Dedifferentiated amniotic fluid mesenchymal stem cell (primary cell): ENCODE data around the gene FOXRED2.
"Not testable (repeated sequence)": the region's sequence is repeated elsewhere in the genome, so short reads cannot be mapped to it uniquely, and the experiment has no call there.

Experiments used
- DNase-seq: peaks from one replicate; pipeline ENCODE4 v3.0.0-alpha.2; 2016; ENCODE audit errors: extremely low spot score

Gene FOXRED2

GRCh38 chr22:36470162-36470993 lies 36.5 kb downstream of the FOXRED2 start:
- DNase-seq = peak; percentile 81

DNA sequence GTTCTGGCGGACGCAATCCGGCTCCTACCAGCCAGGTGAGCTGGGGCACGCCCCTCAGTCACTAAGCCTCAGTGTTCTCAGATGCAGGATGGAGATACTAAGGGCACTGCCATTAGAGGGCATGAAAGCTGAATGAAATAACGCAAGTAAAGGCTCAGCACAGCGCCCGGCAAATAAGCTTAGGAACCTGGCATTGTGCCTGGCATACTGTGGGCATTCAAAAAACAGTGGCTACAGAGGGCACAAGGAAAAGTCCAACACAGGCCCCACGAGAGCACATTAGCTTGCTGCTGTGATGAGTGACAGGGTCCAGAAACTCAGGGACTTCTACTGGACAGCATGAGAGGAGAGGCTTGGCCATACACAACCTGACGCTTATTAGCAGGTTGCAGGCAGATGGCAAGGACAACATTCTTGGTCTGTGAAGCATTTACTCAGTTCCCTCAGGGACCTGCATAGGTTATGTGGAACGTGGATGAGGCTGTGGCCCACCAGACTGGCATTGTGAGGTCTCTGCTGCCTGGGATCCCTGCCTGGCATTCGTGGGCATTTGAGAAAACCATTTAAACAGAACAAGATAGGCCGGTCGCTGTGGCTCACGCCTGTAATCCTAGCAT lies 37.6 kb downstream of the FOXRED2 start:
- no peak for DNase-seq

DNA sequence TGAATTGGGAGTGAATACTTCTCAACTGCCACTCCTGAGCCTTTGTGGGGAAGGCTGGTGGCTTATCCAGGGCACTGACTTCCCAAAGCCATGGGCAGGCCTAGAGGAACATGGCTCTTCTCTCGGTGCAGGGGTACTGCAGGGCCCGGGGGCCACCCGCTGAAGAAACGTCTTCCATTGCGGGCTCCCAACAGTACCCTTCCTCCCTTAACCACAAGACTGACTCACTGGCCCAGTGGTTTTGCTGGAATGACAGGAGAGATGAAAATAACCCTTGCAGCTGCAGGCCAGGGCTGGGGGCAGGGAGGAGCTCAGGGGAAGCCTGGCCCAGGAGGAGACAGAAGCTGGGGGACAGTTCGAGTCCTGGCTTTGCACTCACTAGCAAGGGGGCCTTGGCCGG lies 38.9 kb downstream of the FOXRED2 start:
- peak; percentile 76 for DNase-seq

- DNase-seq = no peak
Observed at GRCh38 chr22:36467042-36467810, 39.6 kb downstream of the FOXRED2 start.

DNA sequence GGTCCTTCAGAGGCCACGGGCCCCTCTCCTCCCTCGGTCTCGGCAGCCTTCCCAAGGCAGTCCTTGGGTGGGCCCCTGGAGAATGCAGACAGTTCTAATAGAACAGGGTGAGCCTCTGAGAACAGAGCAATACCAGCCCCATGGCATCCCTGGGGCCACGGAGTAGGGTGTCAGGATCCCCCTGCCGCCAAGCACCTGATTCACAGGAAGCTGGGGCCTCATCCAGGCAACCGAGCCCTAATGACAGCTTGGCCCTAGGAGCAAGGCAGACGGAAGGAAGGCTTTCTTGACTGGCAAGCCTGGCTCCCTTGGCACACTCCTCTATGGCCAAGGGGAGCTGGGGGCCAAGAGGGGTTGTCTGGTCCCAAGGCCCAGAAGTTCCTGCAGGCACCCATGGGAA lies 40.6 kb downstream of the FOXRED2 start:
- DNase-seq = no peak

DNA sequence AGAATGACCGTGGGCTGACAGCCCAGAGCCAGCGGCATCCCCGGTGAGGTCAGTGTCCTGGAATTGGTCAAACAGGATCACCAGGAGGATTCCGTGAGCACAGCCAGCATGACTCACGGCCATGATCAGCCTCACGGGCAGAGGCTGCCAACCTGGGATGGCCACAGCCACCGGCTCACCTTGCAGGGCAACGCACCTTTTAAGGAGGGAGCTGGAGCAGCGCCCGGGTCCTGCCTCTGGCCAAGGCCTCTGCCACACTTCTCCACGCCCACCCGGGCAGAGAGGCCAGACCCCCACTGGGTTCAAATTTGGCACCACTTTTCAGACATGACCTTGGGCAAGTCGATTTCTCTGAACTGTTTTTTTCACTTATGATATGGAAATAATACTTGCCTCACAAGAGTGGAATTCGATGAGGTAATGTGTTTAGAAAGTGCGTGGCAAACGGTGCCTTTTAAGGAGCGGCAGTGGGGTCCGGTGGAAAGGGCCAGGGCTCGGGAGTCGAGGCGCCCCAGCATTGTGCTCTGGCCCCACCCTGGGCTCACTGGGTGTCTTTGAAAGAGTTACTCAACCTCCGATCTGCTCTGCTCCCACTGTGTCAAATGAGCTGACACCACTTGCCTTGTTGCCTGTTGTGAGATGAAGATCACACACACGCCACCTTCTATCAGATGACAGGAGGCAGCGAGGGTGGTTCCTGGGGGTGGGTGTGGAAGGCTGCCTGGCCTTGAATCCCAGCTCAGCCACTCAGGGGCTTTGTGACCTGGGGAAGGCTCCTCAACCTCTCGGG lies 41.4 kb downstream of the FOXRED2 start:
- peak; percentile 84 for DNase-seq

DNA sequence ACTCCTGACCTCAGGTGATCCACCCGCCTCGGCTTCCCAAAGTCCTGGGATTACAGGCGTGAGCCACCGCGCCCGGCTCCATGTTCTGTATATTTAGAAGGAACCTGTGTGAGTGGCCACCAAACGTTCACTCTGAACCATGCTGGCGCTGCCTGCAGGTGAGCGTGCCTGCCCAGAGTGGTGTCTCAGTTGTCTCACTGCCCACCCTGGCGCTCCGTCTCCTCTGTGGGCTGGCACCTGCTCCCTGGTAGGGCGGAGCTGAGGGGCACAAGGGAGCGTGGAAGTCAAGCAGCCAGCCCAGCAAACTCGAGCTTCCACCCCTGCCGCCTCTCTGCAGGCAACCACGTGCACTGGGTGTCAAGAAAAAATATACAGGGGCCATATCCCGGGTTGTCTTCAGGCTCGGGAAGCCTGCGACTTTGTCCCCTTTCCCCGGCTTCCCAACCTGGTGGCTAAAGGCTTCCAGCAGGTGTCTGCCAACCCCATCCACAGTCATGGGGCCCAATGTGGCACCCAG lies 42.1 kb downstream of the FOXRED2 start:
- DNase-seq = no peak

- no peak for DNase-seq
Observed at GRCh38 chr22:36463783-36464184, 43.1 kb downstream of the FOXRED2 start.

- peak; percentile 71 for DNase-seq
Observed at GRCh38 chr22:36461665-36462649, 44.9 kb downstream of the FOXRED2 start.

DNA sequence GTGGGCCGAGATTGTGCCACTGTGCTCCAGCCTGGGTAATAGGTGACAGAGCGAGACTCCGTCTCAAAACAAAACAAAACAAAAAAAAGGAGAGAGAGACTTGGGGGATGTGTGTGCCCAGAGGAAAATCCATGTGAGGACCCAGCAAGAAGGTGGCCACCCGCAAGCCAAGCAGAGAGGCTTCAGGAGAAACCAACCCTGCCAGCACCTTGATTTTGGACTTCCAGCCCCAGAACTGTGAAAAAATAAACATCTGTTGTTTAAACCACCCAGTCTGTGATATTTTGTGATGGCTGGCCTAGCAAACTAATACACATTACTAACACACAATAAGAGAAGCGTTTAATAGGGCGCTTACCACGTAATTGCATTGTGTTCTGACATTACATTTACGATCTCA lies 46.6 kb downstream of the FOXRED2 start:
- DNase-seq = no peak

- DNase-seq = no peak
Observed at GRCh38 chr22:36457688-36458450, 49.0 kb downstream of the FOXRED2 start.

GRCh38 chr22:36456464-36456845 lies 50.4 kb downstream of the FOXRED2 start:
- no peak for DNase-seq

GRCh38 chr22:36455571-36456463 lies 51.0 kb downstream of the FOXRED2 start:
- no peak for DNase-seq

DNA sequence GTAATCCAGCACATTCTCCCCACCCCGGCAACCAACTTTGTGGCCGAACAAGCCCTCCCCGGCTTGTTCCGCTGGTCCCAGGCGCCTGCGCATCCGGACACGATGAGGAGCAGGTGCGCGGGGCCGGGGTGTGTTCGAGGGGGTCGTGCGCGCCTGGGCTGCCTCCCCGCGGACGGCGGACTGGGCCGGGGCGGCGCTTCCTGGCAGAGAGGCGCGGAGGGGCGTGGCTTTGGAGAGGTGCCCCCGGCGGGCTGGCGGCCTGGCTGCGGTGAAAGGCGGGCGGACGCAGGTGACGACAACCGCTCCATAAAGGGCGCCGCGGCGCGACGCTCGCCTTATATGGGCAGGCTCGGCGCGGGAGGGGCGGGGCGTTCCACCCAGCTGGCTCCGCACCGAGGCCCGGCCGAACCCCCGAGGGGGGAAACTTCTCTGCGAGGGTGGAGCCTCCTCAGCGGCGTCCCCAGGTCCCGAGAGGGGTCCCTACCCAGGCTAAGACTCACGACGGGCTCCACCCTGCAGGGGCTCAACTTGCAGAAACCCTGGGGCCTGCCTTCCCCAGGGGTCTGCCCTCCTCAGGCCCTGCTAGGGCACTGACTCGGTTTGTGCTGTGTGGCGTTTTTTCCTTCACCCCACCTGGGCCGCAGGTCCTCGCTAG lies 51.8 kb downstream of the FOXRED2 start:
- DNase-seq = peak; percentile 22

DNA sequence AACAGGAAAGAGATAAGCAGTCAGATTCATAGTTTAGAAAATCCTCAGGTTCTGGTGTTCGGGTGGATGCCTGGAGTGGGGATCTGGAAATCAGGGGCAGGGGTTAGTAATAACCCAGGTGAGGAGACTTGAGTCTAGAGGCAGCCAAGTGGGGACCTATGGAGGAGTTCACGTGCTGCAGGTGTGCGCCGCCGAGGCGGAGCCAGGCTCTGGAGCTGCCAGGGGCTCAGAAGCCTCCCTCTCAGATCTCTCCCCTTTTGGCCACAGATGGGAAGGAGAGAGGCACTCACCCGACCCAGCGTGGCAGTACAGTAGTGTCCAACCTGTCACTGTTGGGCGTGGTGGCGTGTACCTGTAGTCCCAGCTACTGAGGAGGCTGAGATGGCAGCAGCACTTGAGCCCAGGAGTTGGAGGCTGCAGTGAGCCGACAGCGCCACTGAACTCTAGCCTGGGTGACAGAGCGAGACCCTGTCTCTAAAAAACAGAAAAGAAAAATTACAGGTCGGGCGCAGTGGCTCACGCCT lies 52.9 kb downstream of the FOXRED2 start:
- DNase-seq = no peak

- DNase-seq = not testable (repeated sequence)
Observed at GRCh38 chr22:36452978-36453607, 53.7 kb downstream of the FOXRED2 start.

GRCh38 chr22:36452250-36452977 lies 54.4 kb downstream of the FOXRED2 start:
- DNase-seq = no peak
